Ishikawa (cell line): Measurements from ENCODE around the gene MAST2.

Source experiments
- CEBPB ChIP-seq: IDR thresholded peaks from 2 replicates; pipeline ENCODE4 v1.6.1; 2012
- CREB1 ChIP-seq: IDR thresholded peaks from 2 replicates; pipeline ENCODE4 v1.6.1; 2012; ENCODE audit warnings: low read depth
- EGR1 ChIP-seq: IDR thresholded peaks from 2 replicates; pipeline ENCODE4 v1.6.1; 2012
- EP300 ChIP-seq: IDR thresholded peaks from 2 replicates; pipeline ENCODE4 v1.6.1; 2012; ENCODE audit warnings: borderline replicate concordance
- FOXM1 ChIP-seq: IDR thresholded peaks from 2 replicates; pipeline ENCODE4 v1.6.1; 2012; ENCODE audit warnings: low read depth, borderline replicate concordance
- NFIC ChIP-seq: IDR thresholded peaks from 2 replicates; pipeline ENCODE4 v1.6.1; 2012
- TAF1 ChIP-seq: IDR thresholded peaks from 2 replicates; pipeline ENCODE4 v1.6.1; 2012; ENCODE audit warnings: low read depth, mild to moderate bottlenecking
- TCF12 ChIP-seq: IDR thresholded peaks from 2 replicates; pipeline ENCODE4 v1.6.1; 2012; ENCODE audit warnings: low read depth
- YY1 ChIP-seq: IDR thresholded peaks from 2 replicates; pipeline ENCODE4 v1.6.1; 2012; ENCODE audit warnings: low read depth
- ZBTB7A ChIP-seq: IDR thresholded peaks from 2 replicates; pipeline ENCODE4 v1.6.1; 2012; ENCODE audit warnings: low read depth
- TF ChIP-seq, protein P1 (sequence below): IDR thresholded peaks from 2 replicates; pipeline ENCODE4 v1.6.1; 2012; ENCODE audit warnings: low read depth, mild to moderate bottlenecking
- TF ChIP-seq, protein P2 (sequence below): IDR thresholded peaks from 2 replicates; pipeline ENCODE4 v1.6.1; 2012
- TF ChIP-seq, protein P3 (sequence below): IDR thresholded peaks from 2 replicates; pipeline ENCODE4 v1.6.1; 2012

DNA sequence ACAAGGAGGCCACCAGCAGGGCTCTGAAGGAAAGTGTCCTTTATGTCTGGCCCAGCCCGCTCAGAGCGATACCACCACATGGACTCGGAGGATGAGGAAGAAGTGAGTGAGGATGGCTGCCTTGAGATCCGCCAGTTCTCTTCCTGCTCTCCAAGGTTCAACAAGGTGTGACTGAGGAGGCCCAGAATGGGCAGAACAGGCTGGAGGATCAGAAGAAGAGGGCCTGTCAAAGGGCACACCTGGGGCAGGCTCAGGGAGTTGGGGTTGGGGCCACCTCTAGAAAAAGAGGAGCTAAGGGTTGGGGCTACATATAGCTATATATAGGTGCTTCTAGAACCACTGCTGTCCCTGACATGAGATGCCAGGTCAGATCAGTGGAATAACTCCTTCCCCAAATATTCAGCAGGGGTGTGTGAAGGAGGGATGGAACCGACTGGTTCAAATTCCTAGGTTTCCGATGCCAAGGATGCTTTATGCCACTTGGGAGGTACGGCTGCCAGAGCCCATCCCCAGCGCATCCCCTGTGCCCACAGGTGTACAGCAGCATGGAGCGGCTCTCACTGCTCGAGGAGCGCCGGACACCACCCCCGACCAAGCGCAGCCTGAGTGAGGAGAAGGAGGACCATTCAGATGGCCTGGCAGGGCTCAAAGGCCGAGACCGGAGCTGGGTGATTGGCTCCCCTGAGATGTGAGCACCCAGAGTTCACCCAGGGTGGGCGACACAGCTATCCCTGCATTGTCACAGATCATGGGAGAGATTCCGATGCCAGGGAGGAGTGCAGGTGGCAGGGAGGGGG is 226.9 kb downstream of the MAST2 start:
- TF ChIP-seq EP300 (no peak), CREB1 (no peak), NFIC (no peak), FOXM1 (no peak), CEBPB (no peak), TCF12 (no peak), EGR1 (no peak), TAF1 (no peak), ZBTB7A (no peak), YY1 (no peak)
- TF ChIP-seq, protein P1, sequence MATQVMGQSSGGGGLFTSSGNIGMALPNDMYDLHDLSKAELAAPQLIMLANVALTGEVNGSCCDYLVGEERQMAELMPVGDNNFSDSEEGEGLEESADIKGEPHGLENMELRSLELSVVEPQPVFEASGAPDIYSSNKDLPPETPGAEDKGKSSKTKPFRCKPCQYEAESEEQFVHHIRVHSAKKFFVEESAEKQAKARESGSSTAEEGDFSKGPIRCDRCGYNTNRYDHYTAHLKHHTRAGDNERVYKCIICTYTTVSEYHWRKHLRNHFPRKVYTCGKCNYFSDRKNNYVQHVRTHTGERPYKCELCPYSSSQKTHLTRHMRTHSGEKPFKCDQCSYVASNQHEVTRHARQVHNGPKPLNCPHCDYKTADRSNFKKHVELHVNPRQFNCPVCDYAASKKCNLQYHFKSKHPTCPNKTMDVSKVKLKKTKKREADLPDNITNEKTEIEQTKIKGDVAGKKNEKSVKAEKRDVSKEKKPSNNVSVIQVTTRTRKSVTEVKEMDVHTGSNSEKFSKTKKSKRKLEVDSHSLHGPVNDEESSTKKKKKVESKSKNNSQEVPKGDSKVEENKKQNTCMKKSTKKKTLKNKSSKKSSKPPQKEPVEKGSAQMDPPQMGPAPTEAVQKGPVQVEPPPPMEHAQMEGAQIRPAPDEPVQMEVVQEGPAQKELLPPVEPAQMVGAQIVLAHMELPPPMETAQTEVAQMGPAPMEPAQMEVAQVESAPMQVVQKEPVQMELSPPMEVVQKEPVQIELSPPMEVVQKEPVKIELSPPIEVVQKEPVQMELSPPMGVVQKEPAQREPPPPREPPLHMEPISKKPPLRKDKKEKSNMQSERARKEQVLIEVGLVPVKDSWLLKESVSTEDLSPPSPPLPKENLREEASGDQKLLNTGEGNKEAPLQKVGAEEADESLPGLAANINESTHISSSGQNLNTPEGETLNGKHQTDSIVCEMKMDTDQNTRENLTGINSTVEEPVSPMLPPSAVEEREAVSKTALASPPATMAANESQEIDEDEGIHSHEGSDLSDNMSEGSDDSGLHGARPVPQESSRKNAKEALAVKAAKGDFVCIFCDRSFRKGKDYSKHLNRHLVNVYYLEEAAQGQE = no peak
- TF ChIP-seq, protein P2, sequence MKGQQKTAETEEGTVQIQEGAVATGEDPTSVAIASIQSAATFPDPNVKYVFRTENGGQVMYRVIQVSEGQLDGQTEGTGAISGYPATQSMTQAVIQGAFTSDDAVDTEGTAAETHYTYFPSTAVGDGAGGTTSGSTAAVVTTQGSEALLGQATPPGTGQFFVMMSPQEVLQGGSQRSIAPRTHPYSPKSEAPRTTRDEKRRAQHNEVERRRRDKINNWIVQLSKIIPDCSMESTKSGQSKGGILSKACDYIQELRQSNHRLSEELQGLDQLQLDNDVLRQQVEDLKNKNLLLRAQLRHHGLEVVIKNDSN = no peak
- TF ChIP-seq, protein P3, sequence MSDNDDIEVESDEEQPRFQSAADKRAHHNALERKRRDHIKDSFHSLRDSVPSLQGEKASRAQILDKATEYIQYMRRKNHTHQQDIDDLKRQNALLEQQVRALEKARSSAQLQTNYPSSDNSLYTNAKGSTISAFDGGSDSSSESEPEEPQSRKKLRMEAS = no peak
